C4-2B (cell line): ENCODE measurements around the gene CRACR2A.

Experiments
- H3K27ac ChIP-seq: fragments of 450-650 bp; 2 replicates; pipeline ENCODE4 v1.5.1; 2017
- ZFX ChIP-seq: fragments of 450-650 bp; IDR thresholded peaks from 2 replicates; pipeline ENCODE4 v1.6.1; 2017
- TF ChIP-seq, protein P1 (sequence below): fragments of 450-650 bp; conservative IDR thresholded peaks from 2 replicates; pipeline ENCODE4 v1.5.1; 2017; ENCODE audit warnings: mild to moderate bottlenecking

CRACR2A gene

DNA sequence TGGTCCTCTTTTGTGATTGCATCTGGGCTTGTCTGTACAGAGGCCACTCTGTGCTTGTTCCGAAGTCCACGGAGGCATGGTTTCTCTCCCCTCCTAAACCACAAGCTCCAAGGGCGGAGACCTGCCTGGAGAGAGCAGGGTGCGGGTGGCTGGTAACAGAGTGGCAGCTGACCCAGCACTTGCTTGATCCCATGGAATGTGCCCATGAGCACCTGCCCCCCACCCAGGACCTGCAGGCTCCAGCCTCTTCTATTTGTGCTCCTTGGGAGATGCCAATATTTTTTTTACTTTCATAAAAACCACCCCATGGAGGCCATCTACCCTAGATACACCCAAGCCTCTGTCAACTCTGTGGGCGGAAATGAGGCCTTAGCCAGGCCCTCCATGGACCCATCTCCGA, 157.2 kb downstream of the CRACR2A start:
- H3K27ac ChIP-seq: no peak overlapping the region
- TF ChIP-seq, protein P1, sequence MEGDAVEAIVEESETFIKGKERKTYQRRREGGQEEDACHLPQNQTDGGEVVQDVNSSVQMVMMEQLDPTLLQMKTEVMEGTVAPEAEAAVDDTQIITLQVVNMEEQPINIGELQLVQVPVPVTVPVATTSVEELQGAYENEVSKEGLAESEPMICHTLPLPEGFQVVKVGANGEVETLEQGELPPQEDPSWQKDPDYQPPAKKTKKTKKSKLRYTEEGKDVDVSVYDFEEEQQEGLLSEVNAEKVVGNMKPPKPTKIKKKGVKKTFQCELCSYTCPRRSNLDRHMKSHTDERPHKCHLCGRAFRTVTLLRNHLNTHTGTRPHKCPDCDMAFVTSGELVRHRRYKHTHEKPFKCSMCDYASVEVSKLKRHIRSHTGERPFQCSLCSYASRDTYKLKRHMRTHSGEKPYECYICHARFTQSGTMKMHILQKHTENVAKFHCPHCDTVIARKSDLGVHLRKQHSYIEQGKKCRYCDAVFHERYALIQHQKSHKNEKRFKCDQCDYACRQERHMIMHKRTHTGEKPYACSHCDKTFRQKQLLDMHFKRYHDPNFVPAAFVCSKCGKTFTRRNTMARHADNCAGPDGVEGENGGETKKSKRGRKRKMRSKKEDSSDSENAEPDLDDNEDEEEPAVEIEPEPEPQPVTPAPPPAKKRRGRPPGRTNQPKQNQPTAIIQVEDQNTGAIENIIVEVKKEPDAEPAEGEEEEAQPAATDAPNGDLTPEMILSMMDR: no peak
- no peak for TF ChIP-seq ZFX

DNA sequence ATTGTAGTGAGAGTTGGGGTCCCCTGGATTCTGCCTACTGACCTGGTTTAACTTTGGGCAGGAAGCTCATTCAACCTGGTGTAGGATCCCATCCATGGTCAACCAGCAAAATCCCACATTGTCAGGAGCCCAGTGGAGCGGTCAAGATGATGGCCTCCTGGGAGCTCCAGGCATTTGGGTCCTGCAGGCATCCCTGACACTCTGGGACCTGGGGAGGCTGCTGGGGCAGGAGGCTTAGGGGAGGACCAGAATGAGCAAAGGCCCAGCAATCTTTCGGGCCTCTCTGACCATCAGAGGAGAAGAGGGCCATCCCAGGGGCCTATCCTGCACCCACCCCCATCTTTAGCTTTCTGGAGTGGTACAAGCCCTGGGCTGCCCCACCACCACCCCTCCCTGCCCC, 157.9 kb downstream of the CRACR2A start:
- H3K27ac ChIP-seq: no peak overlapping the region
- TF ChIP-seq, protein P1: no peak
- TF ChIP-seq ZFX: no peak

DNA sequence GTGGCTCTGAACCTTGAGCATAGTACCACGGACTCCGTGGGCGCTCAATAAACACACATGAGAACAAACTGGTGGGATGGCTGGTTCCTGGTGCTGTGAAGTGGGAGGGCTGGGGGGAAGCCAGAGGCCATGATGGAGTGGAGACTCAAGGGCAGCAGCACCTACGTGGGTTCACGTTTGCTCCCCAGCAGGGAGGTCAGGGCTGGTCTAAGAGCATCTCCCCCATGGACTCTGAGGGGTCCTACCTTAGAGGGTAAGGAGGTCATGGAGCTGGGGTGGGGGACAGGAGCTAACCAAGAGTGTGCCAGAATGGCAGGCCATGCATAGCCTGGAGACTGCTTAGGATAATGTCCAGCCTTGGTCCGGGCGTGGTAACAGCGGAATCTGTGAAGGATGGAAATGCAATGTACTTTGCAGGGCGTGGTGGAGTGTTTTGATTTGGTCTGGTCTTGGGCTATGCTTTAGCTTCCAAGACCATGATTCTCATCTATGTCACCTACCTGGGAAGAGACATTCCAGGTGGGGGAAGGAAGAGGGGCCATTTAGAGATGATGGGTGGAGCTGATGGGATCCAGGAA, 158.9 kb downstream of the CRACR2A start:
- no peak overlapping the region for H3K27ac ChIP-seq
- TF ChIP-seq, protein P1: no peak
- TF ChIP-seq ZFX: no peak

DNA sequence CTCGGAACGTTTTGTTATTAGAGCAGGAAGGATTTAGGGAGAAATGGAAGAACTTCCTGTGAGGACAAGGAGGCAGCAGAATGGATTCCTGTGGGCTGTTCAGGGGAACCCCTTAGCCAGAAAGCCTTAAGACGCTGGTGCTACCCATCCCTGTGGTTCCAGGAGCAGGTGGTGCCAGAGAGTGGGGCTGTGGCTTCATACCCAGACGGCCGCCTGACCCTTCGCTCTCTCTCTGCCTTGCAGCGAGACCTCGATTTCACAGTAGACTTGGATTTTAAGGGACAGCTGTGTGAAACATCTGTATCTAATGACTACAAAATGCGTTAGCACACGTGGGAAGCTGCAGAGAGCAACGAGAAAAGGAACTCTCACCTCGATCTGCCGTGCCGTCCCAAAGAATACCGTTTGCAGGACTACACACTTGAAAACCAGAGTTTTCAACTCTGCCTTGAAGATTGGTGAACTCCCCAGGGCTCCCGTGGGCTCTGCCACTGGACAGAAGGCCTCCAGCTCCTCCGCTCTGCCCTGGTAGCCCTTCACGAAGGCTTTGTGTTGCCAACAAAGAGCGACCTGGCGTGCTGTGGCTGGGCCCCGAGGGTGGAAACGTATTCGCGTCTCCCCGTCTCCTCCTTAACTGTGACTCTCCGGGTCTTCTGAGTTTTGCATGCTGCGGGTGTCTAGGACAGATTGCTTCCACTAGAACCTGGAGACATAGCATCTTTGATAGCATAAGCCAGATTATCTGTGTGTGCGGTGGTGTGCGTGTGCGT, 159.9 kb downstream of the CRACR2A start:
- no peak for TF ChIP-seq ZFX
- TF ChIP-seq, protein P1: no peak
- no peak overlapping the region for H3K27ac ChIP-seq

DNA sequence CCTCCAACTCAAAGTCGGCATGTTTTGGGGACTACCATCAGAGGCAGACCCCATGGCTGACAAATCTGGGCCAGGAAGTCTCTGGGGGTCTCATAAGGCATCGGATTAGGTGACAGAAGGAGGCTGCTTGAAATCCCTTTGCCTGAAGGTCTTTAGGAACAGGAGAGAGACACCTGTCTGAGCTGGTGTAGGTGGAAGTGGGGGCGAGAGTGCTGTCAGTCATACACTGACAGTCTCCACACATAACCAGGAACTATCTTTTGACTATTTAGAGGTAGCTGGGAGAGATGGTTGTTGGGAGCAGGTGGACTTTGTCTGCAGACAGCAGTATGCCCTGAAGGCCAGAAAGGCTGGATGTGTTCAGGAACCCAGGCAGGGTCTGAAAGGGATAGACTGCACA, 163.2 kb downstream of the CRACR2A start:
- no peak overlapping the region for H3K27ac ChIP-seq
- TF ChIP-seq ZFX: no peak
- TF ChIP-seq, protein P1: no peak

DNA sequence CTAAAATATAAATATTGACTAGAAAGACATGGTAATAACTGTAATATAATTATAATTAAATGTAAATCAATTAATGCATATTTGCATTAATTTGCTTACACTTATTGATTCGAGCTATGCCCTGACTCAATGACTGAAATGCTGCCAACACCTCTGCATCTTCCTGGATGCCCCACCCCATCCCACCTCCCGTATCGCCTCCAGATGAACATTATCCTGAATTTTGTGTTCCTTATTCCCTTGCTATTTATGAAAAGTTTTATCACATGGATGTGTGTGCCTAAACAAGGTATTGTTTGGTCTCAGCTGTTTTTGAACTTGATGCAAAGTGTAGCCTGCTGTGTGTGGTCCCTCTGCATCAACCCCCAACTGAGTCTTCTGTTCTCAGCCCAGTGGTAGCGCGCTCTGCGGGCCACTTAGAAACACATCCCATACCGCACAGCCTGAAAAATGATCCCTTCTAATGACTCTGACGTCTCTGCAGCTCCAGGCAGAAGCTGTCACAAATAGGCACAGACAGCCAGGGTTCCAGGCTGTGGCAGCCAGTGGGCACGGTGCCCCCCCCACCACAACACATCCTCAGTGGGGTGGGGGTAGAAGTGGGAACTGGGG, 165.4 kb downstream of the CRACR2A start:
- no peak for TF ChIP-seq ZFX
- TF ChIP-seq, protein P1: no peak
- H3K27ac ChIP-seq: no peak overlapping the region

DNA sequence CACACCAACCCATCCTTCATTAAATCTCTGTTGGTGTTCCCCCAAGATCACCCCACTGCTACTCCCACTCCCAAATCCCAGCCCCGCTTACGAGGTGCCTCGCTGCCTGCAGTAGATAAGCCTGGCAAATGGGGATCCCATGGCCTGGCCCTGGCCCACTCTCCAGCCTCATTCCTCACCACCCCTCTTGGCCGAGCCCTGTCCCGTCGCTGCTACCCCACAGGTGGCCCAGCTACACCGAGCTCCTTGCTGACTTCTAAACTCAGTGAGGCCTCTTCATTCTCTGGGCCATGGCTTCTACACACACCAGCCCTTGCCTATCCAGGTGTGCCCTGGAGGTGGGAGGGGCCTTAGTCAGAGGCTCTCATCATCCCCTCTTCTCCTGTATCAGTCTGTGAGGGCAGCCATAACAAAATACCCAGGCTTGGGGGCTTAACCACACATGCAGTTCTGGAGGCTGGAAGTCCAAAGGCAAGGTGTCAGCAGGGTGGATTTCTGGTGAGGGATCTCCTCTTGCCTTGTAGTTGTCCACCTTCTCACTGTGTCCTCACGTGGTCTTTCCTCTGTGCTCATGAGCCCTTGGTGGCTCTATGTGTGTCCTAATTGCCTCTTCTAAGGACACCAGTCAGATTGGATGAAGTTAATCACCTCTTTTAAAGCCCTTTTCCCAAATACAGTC, 169.1 kb downstream of the CRACR2A start:
- H3K27ac ChIP-seq: no peak overlapping the region
- TF ChIP-seq ZFX: no peak
- TF ChIP-seq, protein P1: no peak
